GM10266 (cell line): Measurements from ENCODE around the gene OR51S1.
"Not testable (repeated sequence)": the region's sequence is repeated elsewhere in the genome, so short reads cannot be mapped to it uniquely, and the experiment has no call there.

Experiments used
- DNase-seq: peaks from one replicate; pipeline ENCODE4 v3.0.0; 2012; ENCODE audit errors: extremely low spot score
- CTCF ChIP-seq: IDR thresholded peaks from 2 replicates; pipeline ENCODE4 v1.5.1; 2012; ENCODE audit warnings: mild to moderate bottlenecking, low read depth; ENCODE audit not compliant: control insufficient read depth, insufficient read depth; ENCODE audit errors: missing control alignments

OR51S1 gene

DNA sequence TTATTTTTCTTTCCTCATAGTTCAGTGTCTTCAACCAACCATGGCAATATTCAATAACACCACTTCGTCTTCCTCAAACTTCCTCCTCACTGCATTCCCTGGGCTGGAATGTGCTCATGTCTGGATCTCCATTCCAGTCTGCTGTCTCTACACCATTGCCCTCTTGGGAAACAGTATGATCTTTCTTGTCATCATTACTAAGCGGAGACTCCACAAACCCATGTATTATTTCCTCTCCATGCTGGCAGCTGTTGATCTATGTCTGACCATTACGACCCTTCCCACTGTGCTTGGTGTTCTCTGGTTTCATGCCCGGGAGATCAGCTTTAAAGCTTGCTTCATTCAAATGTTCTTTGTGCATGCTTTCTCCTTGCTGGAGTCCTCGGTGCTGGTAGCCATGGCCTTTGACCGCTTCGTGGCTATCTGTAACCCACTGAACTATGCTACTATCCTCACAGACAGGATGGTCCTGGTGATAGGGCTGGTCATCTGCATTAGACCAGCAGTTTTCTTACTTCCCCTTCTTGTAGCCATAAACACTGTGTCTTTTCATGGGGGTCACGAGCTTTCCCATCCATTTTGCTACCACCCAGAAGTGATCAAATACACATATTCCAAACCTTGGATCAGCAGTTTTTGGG is 33.0 kb upstream of the OR51S1 start, which contains the start of gene OR51T1:
OR51T1 (plus strand) TSS at position 41 of the 641 bp plus-strand sequence; CDS start at position 41, 0 bp downstream.
- no peak for DNase-seq
- TF ChIP-seq CTCF, result no peak

- no peak for DNase-seq
- no peak for TF ChIP-seq CTCF
Observed at GRCh38 chr11:4881188-4881587, 32.2 kb upstream of the OR51S1 start.

- no peak for DNase-seq
- TF ChIP-seq CTCF, result no peak
Observed at GRCh38 chr11:4865855-4866254, 16.8 kb upstream of the OR51S1 start.

DNA sequence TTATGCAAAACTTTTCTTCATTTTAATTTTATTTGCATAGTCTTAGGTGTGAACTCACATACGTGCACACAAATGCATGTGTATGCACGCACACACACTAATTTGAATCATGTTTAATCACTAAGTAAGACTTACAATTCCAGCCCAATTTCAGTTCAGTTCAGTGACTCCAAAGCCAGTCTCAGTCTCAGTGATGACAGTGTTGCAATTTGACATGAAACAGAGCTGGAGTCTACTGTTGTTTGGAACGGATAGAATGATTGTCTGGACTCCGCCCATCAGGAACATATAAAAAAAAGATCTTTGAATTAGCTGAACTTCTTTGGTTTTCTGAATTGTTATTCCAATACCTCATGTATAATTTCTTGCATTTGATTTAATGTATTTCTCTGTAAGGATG is 14.9 kb upstream of the OR51S1 start:
- no peak for DNase-seq

DNA sequence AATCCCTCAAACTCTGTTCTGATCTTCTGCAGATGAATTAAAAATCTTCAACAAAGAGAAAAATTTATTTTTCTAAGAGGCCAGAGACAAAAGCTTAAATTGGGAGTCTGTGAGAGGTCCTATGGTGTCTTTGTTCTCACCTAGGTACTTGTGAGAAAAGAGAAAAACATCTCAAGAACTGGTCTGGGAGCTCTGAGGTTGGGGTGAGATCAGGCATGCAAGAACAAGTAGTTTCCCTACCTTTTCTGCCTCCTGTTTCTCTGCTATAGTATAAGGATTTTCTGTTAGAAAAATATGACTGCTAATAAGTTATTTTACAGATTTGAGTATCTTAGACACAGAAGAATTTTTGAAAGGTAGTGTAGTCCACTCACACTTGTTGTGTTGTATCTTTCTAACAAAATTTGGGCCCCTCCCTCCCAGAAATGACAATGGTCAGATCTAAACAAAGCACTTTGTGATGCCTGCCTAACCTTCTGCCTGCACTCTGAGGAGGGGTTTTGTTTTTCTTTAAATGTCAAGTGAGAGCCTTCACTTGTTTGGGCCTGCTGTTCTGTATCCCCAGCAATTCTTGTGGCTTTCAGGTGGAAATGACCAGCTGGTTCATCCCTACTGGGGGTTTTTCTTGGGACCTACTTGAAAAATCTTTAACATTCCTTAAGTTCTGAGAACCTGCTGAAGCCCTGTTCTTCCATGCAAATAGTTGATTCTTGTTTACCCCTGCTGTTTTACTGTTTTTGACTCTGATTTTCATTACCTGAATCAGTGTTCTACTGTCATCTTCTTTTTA is 13.6 kb upstream of the OR51S1 start:
- TF ChIP-seq CTCF, result no peak
- DNase-seq, result no peak

More for the DNA sequence above, 14.9 kb upstream of the OR51S1 start:
- TF ChIP-seq CTCF, result no peak

GRCh38 chr11:4854286-4854685 is 5.3 kb upstream of the OR51S1 start:
- not testable (repeated sequence) for DNase-seq

- TF ChIP-seq CTCF, result no peak
- no peak for DNase-seq
Observed at GRCh38 chr11:4851033-4851432, 2.0 kb upstream of the OR51S1 start.
